WTC11 (cell line): ENCODE results near the gene CPSF2. TPM values are rescaled to one million over a fixed set of nuclear protein-coding genes. Genes with fewer than 3 reads are reported as not detected.

Experiments
- ATAC-seq: fragments of 200-7000 bp; cut with Tn5 transposase; 2 replicates; pipeline ENCODE4 v1.10.0; 2021; ENCODE audit warnings: mild to moderate bottlenecking, moderate library complexity
- CTCF ChIA-PET: fragments of 300-600 bp; sonication (Branson Sonifier 250); formaldehyde crosslinking; loops from one replicate; lab custom pipeline; 2021; ENCODE audit warnings: antibody characterized with exemption; lab: Charles Lee
- POLR2A ChIA-PET: fragments of 350-600 bp; sonication (Branson Sonifier 250); formaldehyde crosslinking; loops from one replicate; lab custom pipeline; 2021; ENCODE audit warnings: antibody characterized with exemption; lab: Charles Lee
- DNase-seq: peaks from one replicate; pipeline ENCODE4 v3.0.0; 2021; ENCODE audit warnings: low spot score
- H3K27ac Mint-ChIP-seq: 2 replicates; pipeline ENCODE4 v1.8.0; 2021; ENCODE audit warnings: mixed read lengths
- H3K27me3 Mint-ChIP-seq: 2 replicates; pipeline ENCODE4 v1.8.0; 2021; ENCODE audit warnings: low read depth, mild to moderate bottlenecking, moderate library complexity, mixed read lengths
- H3K36me3 Mint-ChIP-seq: 2 replicates; pipeline ENCODE4 v1.8.0; 2021; ENCODE audit warnings: mixed read lengths
- H3K4me1 Mint-ChIP-seq: 2 replicates; pipeline ENCODE4 v1.8.0; 2022; ENCODE audit warnings: mixed read lengths
- H3K4me3 Mint-ChIP-seq: 2 replicates; pipeline ENCODE4 v1.8.0; 2021; ENCODE audit warnings: mild to moderate bottlenecking, moderate library complexity, mixed read lengths
- H3K9me3 Mint-ChIP-seq: 2 replicates; pipeline ENCODE4 v1.8.0; 2021; ENCODE audit warnings: mixed read lengths
- ATF2 ChIP-seq: sonication (generic); formaldehyde crosslinking; IDR thresholded peaks from 2 replicates; pipeline ENCODE4 v1.8.1; 2022; ENCODE audit warnings: low read depth, missing genetic modification reagents, borderline replicate concordance
- IRF2 ChIP-seq: sonication (generic); formaldehyde crosslinking; IDR thresholded peaks from 2 replicates; pipeline ENCODE4 v1.8.0; 2022; ENCODE audit warnings: low read depth, missing genetic modification reagents, borderline replicate concordance
- PRDM15 ChIP-seq: sonication (generic); formaldehyde crosslinking; IDR thresholded peaks from 2 replicates; pipeline ENCODE4 v1.8.0; 2022; ENCODE audit warnings: missing genetic modification reagents
- SOX15 ChIP-seq: fragments of 250-450 bp; sonication (Bioruptor Pico); IDR thresholded peaks from 2 replicates; pipeline ENCODE4 v1.9.0; 2021; ENCODE audit warnings: mild to moderate bottlenecking
- TP53 ChIP-seq: sonication (generic); formaldehyde crosslinking; IDR thresholded peaks from 2 replicates; pipeline ENCODE4 v1.8.1; 2023; ENCODE audit warnings: mild to moderate bottlenecking, missing genetic modification reagents
- ZNF138 ChIP-seq: sonication (generic); formaldehyde crosslinking; conservative IDR thresholded peaks from 2 replicates; pipeline ENCODE4 v1.8.1; 2022; ENCODE audit warnings: mild to moderate bottlenecking, moderate library complexity, missing genetic modification reagents
- ZNF219 ChIP-seq: sonication (generic); formaldehyde crosslinking; IDR thresholded peaks from 2 replicates; pipeline ENCODE4 v1.8.0; 2023; ENCODE audit warnings: missing genetic modification reagents, mild to moderate bottlenecking, borderline replicate concordance
- ZNF532 ChIP-seq: fragments of 250-450 bp; sonication (Bioruptor Pico); IDR thresholded peaks from 2 replicates; pipeline ENCODE4 v1.9.0; 2021; ENCODE audit warnings: mild to moderate bottlenecking, borderline replicate concordance
- total RNA-seq: library from RNA; stranded (reverse); gene quantifications from 3 replicates; pipeline ENCODE4 v1.2.3, GENCODE V29; 2021
- TF ChIP-seq, protein P1 (sequence below): sonication (generic); formaldehyde crosslinking; IDR thresholded peaks from 2 replicates; pipeline ENCODE4 v1.8.0; 2023; ENCODE audit warnings: missing genetic modification reagents
- TF ChIP-seq, protein P2 (sequence below): fragments of 250-450 bp; sonication (Bioruptor Pico); IDR thresholded peaks from 2 replicates; pipeline ENCODE4 v1.9.0; 2021; ENCODE audit warnings: mild to moderate bottlenecking
- TF ChIP-seq, protein P3 (sequence below): fragments of 250-450 bp; sonication (Bioruptor Pico); conservative IDR thresholded peaks from 2 replicates; pipeline ENCODE4 v1.9.0; 2021; ENCODE audit warnings: mild to moderate bottlenecking

Gene CPSF2
- total RNA-seq, 1 experiment from 2014 or later, result 109 TPM

- no peak for ATAC-seq
- H3K36me3 Mint-ChIP-seq, result no peaks in the 10 kb centered on the region
- H3K4me3 Mint-ChIP-seq, result no peak overlapping the region
- no peaks in the 10 kb centered on the region for H3K9me3 Mint-ChIP-seq
- POLR2A ChIA-PET, result interaction anchor here (0.7 to 4.0 kb wide), 2 partner anchors 12 to 1608 kb away, joined by 4 to 30 read pairs; partner anchors contain the start of genes CPSF2 and NDUFB1
- H3K4me1 Mint-ChIP-seq, result peaks cover 28% of the 10 kb centered on the region
- TF ChIP-seq IRF2 (CRISPR knock-in tag) (no peak), ZNF219 (no peak), SOX15 (CRISPR knock-in tag) (no peak), ZNF138 (CRISPR knock-in tag) (no peak), ZNF532 (CRISPR knock-in tag) (no peak), TP53 (CRISPR knock-in tag) (no peak), ATF2 (CRISPR knock-in tag) (no peak), PRDM15 (CRISPR knock-in tag) (no peak)
- TF ChIP-seq, protein P1, sequence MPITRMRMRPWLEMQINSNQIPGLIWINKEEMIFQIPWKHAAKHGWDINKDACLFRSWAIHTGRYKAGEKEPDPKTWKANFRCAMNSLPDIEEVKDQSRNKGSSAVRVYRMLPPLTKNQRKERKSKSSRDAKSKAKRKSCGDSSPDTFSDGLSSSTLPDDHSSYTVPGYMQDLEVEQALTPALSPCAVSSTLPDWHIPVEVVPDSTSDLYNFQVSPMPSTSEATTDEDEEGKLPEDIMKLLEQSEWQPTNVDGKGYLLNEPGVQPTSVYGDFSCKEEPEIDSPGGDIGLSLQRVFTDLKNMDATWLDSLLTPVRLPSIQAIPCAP (CRISPR knock-in tag), result no peak
- TF ChIP-seq, protein P2, sequence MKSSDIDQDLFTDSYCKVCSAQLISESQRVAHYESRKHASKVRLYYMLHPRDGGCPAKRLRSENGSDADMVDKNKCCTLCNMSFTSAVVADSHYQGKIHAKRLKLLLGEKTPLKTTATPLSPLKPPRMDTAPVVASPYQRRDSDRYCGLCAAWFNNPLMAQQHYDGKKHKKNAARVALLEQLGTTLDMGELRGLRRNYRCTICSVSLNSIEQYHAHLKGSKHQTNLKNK (CRISPR knock-in tag), result no peak
- TF ChIP-seq, protein P3, sequence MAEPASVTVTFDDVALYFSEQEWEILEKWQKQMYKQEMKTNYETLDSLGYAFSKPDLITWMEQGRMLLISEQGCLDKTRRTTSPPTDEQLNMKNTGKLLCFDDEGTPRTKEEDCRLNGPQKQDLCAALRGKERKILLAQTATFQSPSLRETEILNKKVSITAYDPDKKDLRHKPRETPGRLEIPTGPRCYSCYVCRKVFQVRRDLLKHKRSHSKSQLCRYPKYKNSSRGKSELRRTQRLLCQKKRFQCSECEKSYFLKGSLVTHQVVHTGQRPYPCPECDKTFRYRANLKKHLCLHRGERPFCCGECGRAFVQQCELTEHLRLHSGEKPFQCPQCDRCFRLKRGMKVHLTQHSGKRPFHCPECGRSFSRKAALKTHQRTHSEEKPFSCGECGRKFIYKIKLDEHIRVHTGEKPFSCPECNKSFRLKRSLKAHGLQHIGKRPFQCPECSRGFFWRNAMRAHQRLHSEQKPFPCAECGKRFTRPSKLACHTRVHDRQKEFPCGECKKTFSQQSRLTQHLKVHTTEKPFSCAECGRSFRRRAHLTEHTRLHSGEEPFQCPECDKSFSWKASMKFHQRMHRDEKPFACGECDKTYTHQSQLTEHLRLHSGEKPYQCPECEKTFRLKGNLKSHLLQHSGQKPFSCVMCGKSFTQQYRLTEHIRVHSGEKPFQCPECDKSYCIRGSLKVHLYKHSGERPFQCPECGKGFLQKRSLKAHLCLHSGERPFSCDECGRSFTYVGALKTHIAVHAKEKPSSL (CRISPR knock-in tag), result no peak
- CTCF ChIA-PET, result interaction anchor here (4.2 kb wide), 1 partner anchor 11 kb away, joined by 91 read pairs; the partner anchor contains the start of genes CPSF2 and NDUFB1
- peak overlapping the region; percentile 28; the same call in 1 of the 2 replicates for H3K27ac Mint-ChIP-seq
- H3K27me3 Mint-ChIP-seq, result no peaks in the 10 kb centered on the region
- DNase-seq, result no peak
Measured at GRCh38 chr14:92109490-92109889, 12.3 kb upstream of the CPSF2 start.
